Retinal pigment epithelial cell (primary cell): ENCODE data around the gene PAQR9.

Experiments
- DNase-seq: peaks from one replicate; pipeline ENCODE4 v3.0.0-alpha.2; 2010; ENCODE audit warnings: low read depth
- H3K4me3 ChIP-seq: 2 replicates; pipeline ENCODE4 v1.5.1; 2011; ENCODE audit warnings: mild to moderate bottlenecking, low read length, control low read depth, moderate library complexity
- TF ChIP-seq, protein P1 (sequence below): conservative IDR thresholded peaks from 2 replicates; pipeline ENCODE4 v1.5.1; 2011; ENCODE audit warnings: low read depth, low read length, control low read depth, inconsistent platforms

Gene PAQR9

GRCh38 chr3:142982038-142982773 is 18.7 kb upstream of the PAQR9 start:
- TF ChIP-seq, protein P1, sequence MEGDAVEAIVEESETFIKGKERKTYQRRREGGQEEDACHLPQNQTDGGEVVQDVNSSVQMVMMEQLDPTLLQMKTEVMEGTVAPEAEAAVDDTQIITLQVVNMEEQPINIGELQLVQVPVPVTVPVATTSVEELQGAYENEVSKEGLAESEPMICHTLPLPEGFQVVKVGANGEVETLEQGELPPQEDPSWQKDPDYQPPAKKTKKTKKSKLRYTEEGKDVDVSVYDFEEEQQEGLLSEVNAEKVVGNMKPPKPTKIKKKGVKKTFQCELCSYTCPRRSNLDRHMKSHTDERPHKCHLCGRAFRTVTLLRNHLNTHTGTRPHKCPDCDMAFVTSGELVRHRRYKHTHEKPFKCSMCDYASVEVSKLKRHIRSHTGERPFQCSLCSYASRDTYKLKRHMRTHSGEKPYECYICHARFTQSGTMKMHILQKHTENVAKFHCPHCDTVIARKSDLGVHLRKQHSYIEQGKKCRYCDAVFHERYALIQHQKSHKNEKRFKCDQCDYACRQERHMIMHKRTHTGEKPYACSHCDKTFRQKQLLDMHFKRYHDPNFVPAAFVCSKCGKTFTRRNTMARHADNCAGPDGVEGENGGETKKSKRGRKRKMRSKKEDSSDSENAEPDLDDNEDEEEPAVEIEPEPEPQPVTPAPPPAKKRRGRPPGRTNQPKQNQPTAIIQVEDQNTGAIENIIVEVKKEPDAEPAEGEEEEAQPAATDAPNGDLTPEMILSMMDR, result peak; percentile 11
- DNase-seq, result no peak
- no peak overlapping the region for H3K4me3 ChIP-seq

DNA sequence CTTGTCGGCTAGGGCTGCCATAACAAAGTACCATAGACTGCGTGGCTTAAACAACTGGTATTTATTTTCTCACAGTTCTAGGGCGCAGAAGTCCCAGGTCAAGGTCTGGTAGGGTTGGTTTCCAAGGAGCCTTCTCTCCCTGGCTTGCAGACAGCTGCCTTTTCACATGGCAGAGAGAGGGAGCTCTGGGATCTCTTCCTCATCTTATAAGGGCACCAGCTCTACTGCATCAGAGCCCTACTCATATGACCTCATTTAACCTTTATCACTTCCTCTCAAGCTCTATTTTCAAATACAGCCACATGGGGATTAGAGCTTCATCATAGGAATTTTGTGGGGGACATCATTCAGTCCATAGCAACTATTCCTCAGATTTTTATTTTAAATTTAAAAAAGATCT is 17.6 kb upstream of the PAQR9 start:
- no peak overlapping the region for H3K4me3 ChIP-seq
- TF ChIP-seq, protein P1, result peak; percentile 22
- no peak for DNase-seq

DNA sequence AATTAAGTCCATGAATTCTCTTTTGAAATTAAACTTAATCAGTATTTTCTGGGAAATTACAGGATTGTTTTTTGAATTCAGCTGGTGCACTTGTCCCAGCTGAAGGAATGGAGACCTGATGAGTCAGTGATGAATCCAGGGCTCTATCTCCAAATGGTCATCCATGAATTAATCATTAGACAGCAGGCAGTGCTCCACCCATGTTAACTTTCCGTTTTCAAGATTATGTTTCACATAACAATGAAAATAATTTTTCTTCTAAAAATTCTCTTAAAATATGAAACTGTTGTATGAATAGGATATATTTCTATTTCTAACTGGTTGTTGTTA is 13.9 kb upstream of the PAQR9 start:
- DNase-seq, result no peak
- no peak overlapping the region for H3K4me3 ChIP-seq
- TF ChIP-seq, protein P1, result no peak

DNA sequence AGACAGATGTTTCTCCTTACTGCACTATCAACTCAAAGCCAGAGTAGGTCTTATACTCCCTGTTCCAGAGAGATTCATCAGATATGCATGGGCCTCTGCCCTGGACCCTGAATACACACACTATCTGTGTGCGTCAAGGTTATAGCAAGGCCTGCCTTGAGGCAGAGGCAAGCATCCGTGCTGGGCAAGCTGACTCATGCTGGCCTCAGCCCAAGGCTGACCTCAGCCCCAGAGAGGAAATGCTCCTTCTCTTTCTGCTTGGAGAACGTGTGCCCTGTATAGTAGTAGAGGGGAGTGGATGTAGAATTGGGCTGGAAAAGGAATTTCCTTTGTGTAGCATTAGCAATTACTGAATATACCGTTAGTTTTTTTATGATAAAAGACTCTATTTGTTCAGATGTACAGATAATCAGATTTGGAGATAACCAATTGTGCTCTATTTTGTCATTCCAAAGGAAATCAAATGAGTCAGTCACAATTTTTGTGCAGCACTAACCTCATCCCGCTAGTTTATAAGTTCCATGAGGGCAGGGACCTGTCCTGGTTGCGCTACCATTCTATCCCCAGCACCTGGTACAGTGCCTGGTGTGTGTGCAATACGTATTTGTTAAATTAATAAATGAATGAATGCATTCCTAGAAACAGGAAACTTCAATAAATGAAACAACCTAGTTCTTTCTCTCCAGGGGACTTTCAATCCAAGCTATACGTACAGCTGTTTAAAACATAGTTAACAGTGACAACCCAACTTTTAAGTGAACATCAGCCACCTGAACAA is 13.3 kb upstream of the PAQR9 start:
- DNase-seq, result no peak
- no peak overlapping the region for H3K4me3 ChIP-seq
- TF ChIP-seq, protein P1, result no peak

- no peak overlapping the region for H3K4me3 ChIP-seq
- no peak for DNase-seq
- TF ChIP-seq, protein P1, result peak; percentile 22
These were observed 12.0 kb upstream of the PAQR9 start for GRCh38 chr3:142975316-142975995.

DNA sequence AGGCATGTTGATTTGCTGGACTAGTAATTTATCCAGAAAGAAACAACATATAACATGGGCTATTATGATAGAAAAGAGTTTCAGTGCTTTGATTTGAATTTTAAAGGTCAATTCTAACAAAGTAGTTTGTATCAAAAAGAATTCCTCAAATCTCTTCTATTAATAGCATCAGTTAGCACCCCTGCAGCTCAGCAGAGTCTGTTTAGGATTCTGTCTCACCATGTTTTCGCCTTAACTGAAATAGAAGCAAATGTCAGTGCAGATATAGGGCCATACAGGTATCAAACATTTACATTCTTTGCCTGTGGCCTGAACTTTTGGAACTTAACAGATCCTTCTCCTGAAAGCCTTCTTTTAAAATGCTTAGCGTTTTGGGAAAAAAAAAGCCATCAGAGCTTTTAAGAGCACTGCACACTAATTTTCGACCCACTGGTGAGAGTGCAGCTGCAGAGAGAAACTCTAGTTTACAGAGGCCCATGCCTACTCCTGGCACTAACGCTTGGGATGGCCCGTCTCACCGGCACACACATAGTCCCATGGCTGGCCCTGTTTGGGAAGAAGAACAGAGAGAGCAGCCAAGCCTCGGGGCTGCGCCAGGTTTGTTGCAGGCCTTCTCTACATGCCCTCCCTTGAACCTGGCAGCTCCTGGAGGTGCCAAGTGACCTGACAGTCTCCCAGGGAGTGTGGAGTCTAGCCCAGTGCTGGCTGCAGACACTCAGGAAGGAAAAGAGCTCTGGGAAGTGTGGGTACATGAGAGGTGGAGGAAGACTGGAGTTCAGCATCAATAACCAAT is 9.9 kb upstream of the PAQR9 start:
- TF ChIP-seq, protein P1, result no peak
- no peak overlapping the region for H3K4me3 ChIP-seq
- no peak for DNase-seq
